HT-29 (cell line): Measurements from ENCODE around the gene ESPL1. TPM values are rescaled to one million over a fixed set of nuclear protein-coding genes. Genes with fewer than 3 reads are reported as not detected.

Experiments
- DNase-seq: peaks from one replicate; pipeline ENCODE4 v3.0.0-alpha.2; 2015; ENCODE audit warnings: low spot score
- total RNA-seq: library from RNA; depleted of rRNA; stranded (reverse); fragments of >200 nt; shearing (Covaris generic); gene quantifications from 2 replicates; pipeline ENCODE4 v1.2.3, GENCODE V29; 2014; rRNA removed

The ESPL1 gene
- total RNA-seq, 1 experiment from 2014 or later = 31.0 TPM

DNA sequence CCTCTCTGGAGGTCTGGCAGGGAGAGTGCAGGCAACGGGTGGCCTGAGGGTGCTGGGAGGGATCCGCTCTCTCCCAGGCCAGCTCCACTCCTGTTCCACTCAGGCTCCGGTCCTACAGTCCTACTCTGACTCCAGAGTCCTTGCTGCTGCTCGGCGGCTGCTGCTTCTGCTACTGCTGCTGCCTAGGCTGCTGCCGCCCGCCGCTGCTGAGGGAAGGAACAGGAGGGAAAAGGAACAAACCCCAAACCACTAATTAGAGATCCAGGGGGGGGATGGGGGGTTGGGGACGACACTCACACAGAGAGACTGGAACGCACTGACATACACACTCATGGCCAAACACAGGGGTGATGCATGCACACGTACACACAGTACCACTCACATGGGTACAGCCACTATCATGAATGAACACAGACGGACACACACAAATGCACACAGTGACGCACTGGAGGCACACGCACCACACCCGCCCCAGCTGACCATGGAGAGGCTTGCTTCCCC, 68.1 kb downstream of the ESPL1 start, which contains the start of gene SP7:
TSS of gene SP7 (minus strand) at position 174 of the 501 bp plus-strand sequence. CDS start 708 bp downstream, outside the sequence.
- DNase-seq = no peak

DNA sequence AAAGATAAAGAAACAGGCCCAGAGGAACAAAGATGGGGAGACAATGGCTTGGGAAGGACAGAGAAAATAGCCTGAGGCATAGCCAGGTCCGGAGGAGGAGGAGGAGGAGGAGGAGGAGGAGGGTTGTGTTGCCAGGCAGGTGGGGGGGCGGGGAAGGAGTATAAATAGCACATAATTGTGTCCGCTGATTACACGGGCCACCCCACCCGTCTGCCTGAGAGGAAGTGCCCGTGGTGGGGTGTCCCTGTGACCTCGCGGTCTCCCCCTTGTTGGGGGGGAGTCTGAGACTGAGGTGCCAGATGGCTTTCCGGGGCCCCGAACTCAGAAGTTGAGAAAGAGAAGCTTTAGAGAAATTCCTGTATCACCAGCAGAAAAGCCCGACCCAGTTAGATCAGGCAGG, 69.9 kb downstream of the ESPL1 start:
- no peak for DNase-seq

DNA sequence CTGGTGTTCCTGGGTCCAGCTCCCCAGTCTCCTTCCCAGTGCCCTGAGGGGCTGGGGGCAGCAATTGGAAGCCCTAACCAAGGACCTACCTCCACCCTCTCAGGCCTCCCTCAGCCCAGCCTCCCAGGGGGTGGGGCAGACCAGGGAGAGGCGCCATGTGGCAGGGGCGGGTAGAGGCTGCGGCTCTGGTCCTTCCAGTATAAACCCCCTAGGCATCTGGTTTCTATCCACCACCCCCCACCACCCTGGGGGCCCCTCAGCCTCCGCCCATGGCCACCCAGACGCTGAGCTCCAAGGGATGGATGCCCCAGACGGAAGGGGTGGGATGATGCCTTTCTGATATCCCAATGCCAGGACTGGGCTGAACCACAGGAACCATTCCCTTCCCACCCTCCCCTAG, 70.8 kb downstream of the ESPL1 start:
- no peak for DNase-seq

DNA sequence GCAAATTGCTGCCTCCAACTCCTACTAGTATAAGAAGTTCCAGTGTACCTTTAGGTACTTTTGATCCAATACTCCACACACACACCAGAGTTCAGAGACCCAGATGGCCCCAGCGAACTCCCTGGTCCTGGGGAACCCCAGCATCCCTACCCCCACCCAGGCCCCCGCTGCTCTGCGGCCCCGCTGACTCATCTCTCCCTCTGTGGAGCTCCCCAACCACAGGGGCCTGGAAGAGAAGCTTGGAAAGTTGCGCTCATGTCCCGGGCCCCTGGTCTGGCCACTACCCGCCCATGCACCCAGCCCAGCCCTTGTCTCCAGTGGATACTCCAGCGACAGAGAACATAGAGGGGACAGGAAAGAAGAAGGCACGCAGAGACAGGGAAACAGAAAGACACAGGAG, 72.3 kb downstream of the ESPL1 start:
- DNase-seq = no peak

Other genes with a start within 250 kb of the ESPL1 start
- gene TNS2, start 218.2 kb upstream of the ESPL1 start, total RNA-seq = 57.7 and 71.9 TPM in 2 replicates
- 27.4 and 29.0 TPM in 2 replicates for gene SPRYD3, start 188.9 kb upstream of the ESPL1 start, total RNA-seq
- gene IGFBP6, start 170.6 kb upstream of the ESPL1 start, total RNA-seq = 394 and 417 TPM in 2 replicates
- 0.15 and 0.23 TPM in 2 replicates for gene SOAT2, start 164.8 kb upstream of the ESPL1 start, total RNA-seq
- gene ZNF740, start 87.6 kb upstream of the ESPL1 start, total RNA-seq = 8.1 and 8.8 TPM in 2 replicates
- gene CSAD, start 87.4 kb upstream of the ESPL1 start, total RNA-seq = 14.7 and 16.3 TPM in 2 replicates
- gene ITGB7, start 61.0 kb upstream of the ESPL1 start, total RNA-seq = 8.1 and 11.4 TPM in 2 replicates
- 89.7 and 92.5 TPM in 2 replicates for gene RARG, start 36.1 kb upstream of the ESPL1 start, total RNA-seq
- gene PFDN5, start 27.2 kb downstream of the ESPL1 start, total RNA-seq = 219 and 260 TPM in 2 replicates
- gene MYG1, start 31.4 kb downstream of the ESPL1 start, total RNA-seq = 92.5 and 106 TPM in 2 replicates
- gene AAAS, start 53.3 kb downstream of the ESPL1 start, total RNA-seq = 68.4 and 70.6 TPM in 2 replicates
- not detected in 2 replicates for gene SP7, start 68.1 kb downstream of the ESPL1 start, total RNA-seq
- 52.0 and 56.5 TPM in 2 replicates for gene SP1, start 111.9 kb downstream of the ESPL1 start, total RNA-seq
- not detected in 2 replicates for gene AMHR2, start 155.6 kb downstream of the ESPL1 start, total RNA-seq
- 122 and 134 TPM in 2 replicates for gene PRR13, start 173.4 kb downstream of the ESPL1 start, total RNA-seq
- gene PCBP2, start 183.8 kb downstream of the ESPL1 start, total RNA-seq = 127 and 135 TPM in 2 replicates
- gene MAP3K12, start 231.2 kb downstream of the ESPL1 start, total RNA-seq = 0.84 and 3.2 TPM in 2 replicates
- gene TARBP2, start 233.0 kb downstream of the ESPL1 start, total RNA-seq = 68.9 and 89.2 TPM in 2 replicates
- not detected in 2 replicates for gene NPFF, start 239.2 kb downstream of the ESPL1 start, total RNA-seq